Frontal cortex (tissue), 4 donors: ENCODE measurements around the gene RUVBL1. TPM values are rescaled to one million over a fixed set of nuclear protein-coding genes. Genes with fewer than 3 reads are reported as not detected.
A peak's percentile ranks its signal among the peaks of the same experiment; 100 is the strongest.

Experiments
- DNase-seq, 2 donors: peaks; one replicate each; pipeline ENCODE4 v3.0.0; 2012; ENCODE audit warnings: low spot score in 2 of 2
- FAIRE-seq: peaks from 2 replicates; lab custom pipeline; 2012; peaks lifted over from hg19 to GRCh38; lab: Jason Lieb, UNC
- small RNA-seq: library from RNA; depleted of rRNA; stranded (forward); fragments of <200 nt; gene quantifications from one replicate; pipeline ENCODE3, GENCODE V24; 2014
- total RNA-seq: library from RNA; depleted of rRNA; stranded (reverse); fragments of >200 nt; gene quantifications from one replicate; pipeline ENCODE4 v1.2.3, GENCODE V29; 2014
- donor health status: control.
- donor health status: control.
- donor health status: control.

RUVBL1 gene
- total RNA-seq, 1 donor from 2014 or later: 61.1 TPM

DNA sequence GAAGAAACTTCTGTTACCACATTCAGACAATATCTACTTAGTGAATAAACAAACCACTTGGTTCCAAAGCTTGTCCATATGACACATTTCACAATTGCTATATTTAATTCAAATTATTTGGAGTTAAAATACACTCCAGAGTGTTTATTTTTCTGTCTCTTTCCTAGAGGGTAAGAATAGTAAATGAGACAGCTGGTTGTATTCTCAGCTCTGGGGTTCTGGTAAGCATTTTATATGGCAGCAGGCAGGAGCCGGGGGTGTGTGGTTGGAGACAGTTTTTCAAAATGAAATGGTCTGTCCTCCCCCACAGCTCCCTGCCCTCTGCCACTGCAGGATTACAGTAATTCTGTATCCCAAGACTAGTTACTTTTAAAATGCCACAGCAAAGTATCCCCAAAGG, 82.3 kb downstream of the RUVBL1 start:
- FAIRE-seq: no peak
- DNase-seq: peak in 1 of 2 donors; percentile 12

GRCh38 chr3:128040660-128041059, 83.0 kb downstream of the RUVBL1 start:
- FAIRE-seq (no peak), DNase-seq (no peak)

DNA sequence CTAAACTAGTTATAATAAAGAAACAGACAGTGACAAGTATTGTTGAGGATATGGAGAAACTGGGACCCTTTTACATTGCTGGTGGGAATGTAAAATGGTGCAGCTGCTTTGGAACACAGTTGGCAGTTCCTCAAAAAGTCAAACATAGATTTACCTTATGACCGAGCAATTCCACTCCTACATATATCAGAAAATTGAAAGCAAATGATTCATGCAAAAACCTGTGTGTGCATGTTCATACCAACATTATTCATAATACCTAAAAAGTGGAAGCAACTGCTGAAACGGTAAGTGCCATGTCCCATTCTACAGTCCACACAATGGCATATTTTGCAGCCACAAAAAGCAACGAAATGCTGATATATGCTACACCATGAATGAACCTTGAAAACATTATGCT, 83.6 kb downstream of the RUVBL1 start:
- DNase-seq: no peak
- no peak for FAIRE-seq

- DNase-seq (no peak), FAIRE-seq (no peak)
These were observed 87.5 kb downstream of the RUVBL1 start for GRCh38 chr3:128036119-128036518.

DNA sequence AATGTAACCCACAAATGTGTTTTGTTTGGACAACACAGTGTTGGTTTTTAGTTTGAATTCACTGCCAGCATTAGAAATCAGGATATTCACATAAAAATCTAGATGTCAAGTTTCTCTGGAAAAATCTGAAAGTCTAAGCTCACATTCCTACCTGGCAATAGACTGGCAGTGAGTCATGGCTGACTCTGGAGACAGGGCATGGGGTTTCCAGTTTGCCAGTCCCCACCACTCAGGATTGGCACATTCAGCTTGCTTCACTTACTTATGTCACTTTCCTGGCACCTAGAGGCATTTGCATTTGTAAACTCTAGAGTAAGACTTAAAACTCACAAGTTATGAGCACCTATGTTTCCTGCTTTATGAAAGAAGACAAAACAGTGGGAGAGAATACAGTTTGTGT, 90.5 kb downstream of the RUVBL1 start:
- no peak for DNase-seq

More for the DNA sequence above, 90.5 kb downstream of the RUVBL1 start:
- FAIRE-seq: no peak

Small RNAs within 50 kb of the gene (small RNA-seq; reads per million reads assigned to genes)
- gene RNU2-37P: not detected
- gene RNU6-823P: not detected

Other genes starting within 250 kb of the RUVBL1 start
- gene KBTBD12, start 208.6 kb downstream of the RUVBL1 start, total RNA-seq: 0.82 TPM
- gene SEC61A1, start 71.4 kb downstream of the RUVBL1 start, total RNA-seq: 73.0 TPM
- 7.7 TPM for gene EEFSEC, start 29.7 kb upstream of the RUVBL1 start, total RNA-seq